Neutrophil (primary cell): Measurements from ENCODE around the gene FOXK1.

Source experiments
- H3K27ac ChIP-seq: fragments of 200-600 bp; sonication (generic); 2 replicates; pipeline ENCODE4 v1.5.1; 2016; ENCODE audit warnings: mild to moderate bottlenecking, moderate library complexity
- H3K27me3 ChIP-seq: fragments of 200-600 bp; sonication (generic); 2 replicates; pipeline ENCODE4 v1.6.0; 2016; ENCODE audit warnings: mild to moderate bottlenecking
- H3K36me3 ChIP-seq: fragments of 200-600 bp; sonication (generic); 2 replicates; pipeline ENCODE4 v1.5.1; 2017
- H3K4me1 ChIP-seq, 2 experiments: fragments of 200-600 bp in 1 of 2; sonication (generic) in 1 of 2; 1 replicate in 1 of 2; 2 replicates in 1 of 2; pipeline versions ENCODE4 v1.5.1 to v1.6.1; 2013 to 2016; ENCODE audit warnings: low read depth in 1 of 2, low read length in 1 of 2, mild to moderate bottlenecking in 1 of 2, moderate library complexity in 1 of 2; ENCODE audit not compliant: control insufficient read depth in 1 of 2, insufficient read depth in 1 of 2
- H3K4me3 ChIP-seq, 2 experiments: fragments of 200-600 bp in 1 of 2; sonication (generic) in 1 of 2; 1 replicate in 1 of 2; 2 replicates in 1 of 2; pipeline ENCODE4 v1.5.1; 2013 to 2016; ENCODE audit warnings: low read depth in 1 of 2, low read length in 1 of 2, mild to moderate bottlenecking in 1 of 2, moderate library complexity in 1 of 2
- H3K9me3 ChIP-seq: fragments of 200-600 bp; sonication (generic); 2 replicates; pipeline ENCODE4 v1.5.1; 2016
- CTCF ChIP-seq: fragments of 200-600 bp; sonication (generic); IDR thresholded peaks from 2 replicates; pipeline ENCODE4 v1.5.1; 2016; ENCODE audit warnings: antibody characterized with exemption

FOXK1 gene

GRCh38 chr7:4749798-4750197 is 67.7 kb downstream of the FOXK1 start:
- Histone ChIP-seq H3K36me3 (peaks cover 5% of the 10 kb centered on the region), H3K4me1 (peaks cover 32 to 38% of the 10 kb centered on the region in 2 experiments), H3K27ac (no peak overlapping the region), H3K27me3 (no peaks in the 10 kb centered on the region), H3K9me3 (no peaks in the 10 kb centered on the region), H3K4me3 (no peak overlapping the region)
- no peak for TF ChIP-seq CTCF

- Histone ChIP-seq H3K4me3 (no peak overlapping the region), H3K36me3 (peaks cover 22% of the 10 kb centered on the region)
Measured at GRCh38 chr7:4751398-4751947, 69.4 kb downstream of the FOXK1 start.

GRCh38 chr7:4753598-4754432 is 71.7 kb downstream of the FOXK1 start:
- peaks cover 43% of the 10 kb centered on the region for H3K36me3 ChIP-seq
- H3K27ac ChIP-seq, result no peak overlapping the region
- no peaks in the 10 kb centered on the region for H3K9me3 ChIP-seq
- peak; percentile 91 for TF ChIP-seq CTCF
- no peak overlapping the region for H3K4me3 ChIP-seq
- no peaks in the 10 kb centered on the region for H3K27me3 ChIP-seq
- H3K4me1 ChIP-seq, result peaks cover 0 to 6% of the 10 kb centered on the region in 2 experiments

More at GRCh38 chr7:4751398-4751947, 69.4 kb downstream of the FOXK1 start:
- TF ChIP-seq CTCF, result no peak
- Histone ChIP-seq H3K4me1 (peaks cover 19 to 25% of the 10 kb centered on the region in 2 experiments), H3K9me3 (no peaks in the 10 kb centered on the region), H3K27ac (no peak overlapping the region), H3K27me3 (no peaks in the 10 kb centered on the region)

- H3K36me3 ChIP-seq, result peaks cover 50% of the 10 kb centered on the region
- H3K27ac ChIP-seq, result no peak overlapping the region
- H3K4me3 ChIP-seq, result no peak overlapping the region
- H3K9me3 ChIP-seq, result no peaks in the 10 kb centered on the region
- no peaks in the 10 kb centered on the region for H3K27me3 ChIP-seq
- peaks cover 0 to 6% of the 10 kb centered on the region in 2 experiments for H3K4me1 ChIP-seq
- no peak for TF ChIP-seq CTCF
Measured at GRCh38 chr7:4754433-4755010, 72.4 kb downstream of the FOXK1 start.

- H3K27ac ChIP-seq, result no peak overlapping the region
- H3K4me3 ChIP-seq, result no peak overlapping the region
- H3K4me1 ChIP-seq, result peaks cover 0 to 6% of the 10 kb centered on the region in 2 experiments
- peaks cover 56% of the 10 kb centered on the region for H3K36me3 ChIP-seq
- no peaks in the 10 kb centered on the region for H3K27me3 ChIP-seq
- H3K9me3 ChIP-seq, result no peaks in the 10 kb centered on the region
- TF ChIP-seq CTCF, result no peak
Measured at GRCh38 chr7:4755045-4755444, 73.0 kb downstream of the FOXK1 start.
